Measurements from ENCODE around the gene USP32. TPM values are rescaled to one million over a fixed set of nuclear protein-coding genes. Genes with fewer than 3 reads are reported as not detected.

Gene USP32
- total RNA-seq, 1 donor from 2014 or later: 39.1 TPM

- H3K27ac Mint-ChIP-seq: no peak overlapping the region
Measured at GRCh38 chr17:60358606-60359225, 33.2 kb downstream of the USP32 start.

DNA sequence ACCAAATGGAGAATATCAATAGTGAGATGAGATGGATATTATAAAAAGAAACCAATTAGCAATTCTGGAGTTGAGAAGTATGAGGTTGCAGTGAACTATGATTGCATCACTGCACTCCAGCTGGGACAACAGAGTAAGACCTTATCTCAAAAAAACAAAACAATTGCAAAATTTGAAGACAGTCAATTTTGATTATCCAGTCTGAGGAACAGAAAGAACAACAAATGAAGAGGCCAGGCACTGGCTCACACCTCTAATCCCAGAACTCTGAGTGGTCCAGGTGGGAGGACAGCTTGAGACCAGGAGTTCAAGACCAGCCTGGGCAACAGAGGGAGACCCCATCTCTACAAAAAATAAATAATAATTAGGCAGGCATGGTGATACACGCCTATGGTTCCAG, 35.0 kb downstream of the USP32 start:
- Mint-ChIP-seq H3K27ac (no peak overlapping the region), H3K36me3 (no peaks in the 10 kb centered on the region), H3K9me3 (no peaks in the 10 kb centered on the region), H3K27me3 (no peaks in the 10 kb centered on the region), H3K4me3 (no peak overlapping the region), H3K4me1 (ENCODE audit: unreplicated experiment) (peaks cover 15% of the 10 kb centered on the region)
- TF ChIP-seq, protein P1, sequence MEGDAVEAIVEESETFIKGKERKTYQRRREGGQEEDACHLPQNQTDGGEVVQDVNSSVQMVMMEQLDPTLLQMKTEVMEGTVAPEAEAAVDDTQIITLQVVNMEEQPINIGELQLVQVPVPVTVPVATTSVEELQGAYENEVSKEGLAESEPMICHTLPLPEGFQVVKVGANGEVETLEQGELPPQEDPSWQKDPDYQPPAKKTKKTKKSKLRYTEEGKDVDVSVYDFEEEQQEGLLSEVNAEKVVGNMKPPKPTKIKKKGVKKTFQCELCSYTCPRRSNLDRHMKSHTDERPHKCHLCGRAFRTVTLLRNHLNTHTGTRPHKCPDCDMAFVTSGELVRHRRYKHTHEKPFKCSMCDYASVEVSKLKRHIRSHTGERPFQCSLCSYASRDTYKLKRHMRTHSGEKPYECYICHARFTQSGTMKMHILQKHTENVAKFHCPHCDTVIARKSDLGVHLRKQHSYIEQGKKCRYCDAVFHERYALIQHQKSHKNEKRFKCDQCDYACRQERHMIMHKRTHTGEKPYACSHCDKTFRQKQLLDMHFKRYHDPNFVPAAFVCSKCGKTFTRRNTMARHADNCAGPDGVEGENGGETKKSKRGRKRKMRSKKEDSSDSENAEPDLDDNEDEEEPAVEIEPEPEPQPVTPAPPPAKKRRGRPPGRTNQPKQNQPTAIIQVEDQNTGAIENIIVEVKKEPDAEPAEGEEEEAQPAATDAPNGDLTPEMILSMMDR (conservative IDR thresholded peaks at IDR 0.05): no peak
- no peak for DNase-seq (ENCODE audit: extremely low spot score, unreplicated experiment)

More at GRCh38 chr17:60358606-60359225, 33.2 kb downstream of the USP32 start:
- no peak for DNase-seq (ENCODE audit: extremely low spot score, unreplicated experiment)
- TF ChIP-seq, protein P1 (conservative IDR thresholded peaks at IDR 0.05): no peak
- Mint-ChIP-seq H3K27me3 (no peaks in the 10 kb centered on the region), H3K4me1 (ENCODE audit: unreplicated experiment) (peaks cover 15% of the 10 kb centered on the region), H3K9me3 (no peaks in the 10 kb centered on the region), H3K36me3 (no peaks in the 10 kb centered on the region), H3K4me3 (no peak overlapping the region)

DNA sequence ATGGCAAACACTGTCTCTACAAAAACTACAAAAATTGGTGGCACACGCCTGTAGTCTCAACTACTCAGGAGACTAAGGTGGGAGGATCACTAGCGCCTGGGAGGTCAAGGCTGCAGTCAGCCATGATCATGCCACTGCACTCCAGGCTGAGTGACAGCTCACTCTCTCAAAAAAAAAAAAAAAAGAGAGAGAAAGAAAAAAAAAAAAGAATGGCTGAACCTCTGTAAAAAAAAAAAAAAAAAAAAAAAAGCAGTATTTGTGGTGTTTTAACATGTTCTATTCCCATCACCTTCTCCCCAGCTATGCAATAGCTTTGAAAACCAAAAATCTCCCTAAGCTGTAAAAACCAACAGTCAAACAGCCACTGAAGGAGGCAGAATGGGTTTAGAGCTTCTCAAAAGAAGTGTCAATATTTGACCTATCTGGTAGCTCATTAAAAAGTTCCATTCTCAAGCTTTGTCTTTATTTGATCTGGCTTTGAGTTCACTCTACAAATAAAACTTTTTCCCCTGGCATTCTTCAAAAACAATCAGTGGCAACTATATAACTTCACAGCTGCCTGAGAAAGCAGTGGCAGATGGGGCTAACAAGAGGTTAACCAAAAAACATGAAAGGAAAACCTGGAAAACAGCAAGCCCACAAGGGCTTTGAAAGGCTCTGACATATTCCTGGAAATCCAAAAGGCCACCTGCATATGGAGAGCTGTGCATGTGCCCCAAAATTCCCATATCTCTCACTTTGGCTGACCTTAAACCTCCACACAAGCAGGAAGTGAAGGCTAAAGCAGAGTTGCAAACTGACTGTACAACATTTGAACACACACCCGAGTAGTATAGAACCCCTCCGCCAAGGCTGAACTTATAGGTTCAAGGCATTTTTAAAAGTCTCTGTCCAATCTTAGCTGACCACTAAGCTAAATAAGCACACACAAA, 36.0 kb downstream of the USP32 start:
- Mint-ChIP-seq H3K27ac (no peak overlapping the region), H3K4me3 (no peak overlapping the region)

GRCh38 chr17:60354223-60354622, 37.7 kb downstream of the USP32 start:
- no peak overlapping the region for H3K4me3 Mint-ChIP-seq
- no peaks in the 10 kb centered on the region for H3K9me3 Mint-ChIP-seq
- no peak overlapping the region for H3K27ac Mint-ChIP-seq
- peaks cover 19% of the 10 kb centered on the region for H3K4me1 Mint-ChIP-seq (ENCODE audit: unreplicated experiment)
- H3K27me3 Mint-ChIP-seq: no peaks in the 10 kb centered on the region
- no peaks in the 10 kb centered on the region for H3K36me3 Mint-ChIP-seq
- TF ChIP-seq, protein P1 (conservative IDR thresholded peaks at IDR 0.05): no peak
- DNase-seq (ENCODE audit: extremely low spot score, unreplicated experiment): no peak

More for the DNA sequence above, 36.0 kb downstream of the USP32 start:
- TF ChIP-seq, protein P1 (conservative IDR thresholded peaks at IDR 0.05): no peak
- peaks cover 16% of the 10 kb centered on the region for H3K4me1 Mint-ChIP-seq (ENCODE audit: unreplicated experiment)
- no peak for DNase-seq (ENCODE audit: extremely low spot score, unreplicated experiment)
- H3K27me3 Mint-ChIP-seq: no peaks in the 10 kb centered on the region
- no peaks in the 10 kb centered on the region for H3K9me3 Mint-ChIP-seq
- no peaks in the 10 kb centered on the region for H3K36me3 Mint-ChIP-seq

DNA sequence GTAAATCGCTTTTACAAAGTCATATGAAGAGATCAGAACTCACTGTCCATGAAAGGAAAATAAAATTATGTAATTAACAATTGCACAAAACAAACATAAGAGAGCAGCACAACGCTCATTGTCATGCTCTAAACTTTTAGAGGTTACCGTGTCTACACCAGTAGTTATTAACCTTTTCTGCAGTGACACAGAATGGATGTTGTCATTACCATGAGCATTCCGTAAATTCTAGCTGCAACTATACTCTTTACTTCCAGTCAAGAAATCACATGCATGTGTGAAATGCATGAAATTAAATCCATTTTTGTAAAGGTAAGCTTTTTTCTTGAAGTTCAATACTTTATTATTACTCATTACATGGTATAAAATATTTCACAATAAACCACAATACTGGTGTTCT, 38.2 kb downstream of the USP32 start:
- DNase-seq (ENCODE audit: extremely low spot score, unreplicated experiment): no peak
- Mint-ChIP-seq H3K9me3 (no peaks in the 10 kb centered on the region), H3K27me3 (no peaks in the 10 kb centered on the region), H3K27ac (no peak overlapping the region), H3K4me3 (no peak overlapping the region), H3K36me3 (no peaks in the 10 kb centered on the region), H3K4me1 (ENCODE audit: unreplicated experiment) (peaks cover 15% of the 10 kb centered on the region)
- TF ChIP-seq, protein P1 (conservative IDR thresholded peaks at IDR 0.05): no peak
